ENCODE results near the gene TRAF4.

TRAF4 gene

DNA sequence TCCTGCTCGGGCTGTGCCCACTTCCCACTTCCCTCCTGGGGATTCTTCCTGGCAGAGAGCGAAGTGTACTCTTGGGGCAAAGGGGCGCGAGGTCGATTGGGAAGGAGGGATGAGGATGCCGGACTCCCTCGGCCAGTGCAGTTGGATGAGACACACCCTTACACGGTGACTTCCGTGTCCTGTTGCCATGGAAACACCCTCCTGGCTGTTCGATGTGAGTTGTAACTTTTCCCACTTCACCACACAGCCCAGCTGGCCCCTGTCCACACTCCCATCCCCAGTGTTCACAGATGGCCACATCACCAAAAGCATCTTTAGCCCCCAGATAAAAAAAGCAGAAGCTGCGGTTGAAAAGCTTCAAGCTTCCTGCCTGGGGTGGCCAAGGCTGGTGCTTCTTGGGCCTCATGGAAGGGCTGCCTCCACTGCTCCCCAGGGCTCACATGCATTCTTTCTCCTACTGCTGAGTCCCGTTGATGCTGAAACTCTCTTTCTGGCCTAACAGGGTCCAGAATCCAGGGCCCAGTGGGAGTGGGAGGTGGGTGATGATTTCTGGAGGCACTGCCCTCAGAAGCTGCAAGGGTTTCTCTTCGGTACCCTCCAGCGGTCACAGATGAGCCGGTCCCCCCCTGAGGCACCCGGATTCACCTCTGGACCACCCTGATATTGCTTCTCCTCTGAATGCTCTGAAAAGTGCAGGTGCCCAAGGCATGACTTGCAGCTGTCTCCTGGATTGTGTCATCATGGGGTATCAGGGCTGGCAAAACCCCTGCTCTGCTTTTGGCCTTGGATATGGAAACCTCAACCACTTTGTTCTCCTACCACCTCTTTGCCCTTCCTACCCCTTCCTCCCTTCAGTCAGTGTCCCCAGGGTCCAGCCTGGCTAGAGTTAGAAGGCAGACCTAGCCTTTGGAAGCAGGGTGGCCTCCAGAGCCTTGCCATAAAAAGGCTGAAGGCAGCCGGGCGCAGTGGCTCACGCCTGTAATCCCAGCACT is 2.2 kb upstream of the TRAF4 start:
- TF ChIP-seq, protein P1, sequence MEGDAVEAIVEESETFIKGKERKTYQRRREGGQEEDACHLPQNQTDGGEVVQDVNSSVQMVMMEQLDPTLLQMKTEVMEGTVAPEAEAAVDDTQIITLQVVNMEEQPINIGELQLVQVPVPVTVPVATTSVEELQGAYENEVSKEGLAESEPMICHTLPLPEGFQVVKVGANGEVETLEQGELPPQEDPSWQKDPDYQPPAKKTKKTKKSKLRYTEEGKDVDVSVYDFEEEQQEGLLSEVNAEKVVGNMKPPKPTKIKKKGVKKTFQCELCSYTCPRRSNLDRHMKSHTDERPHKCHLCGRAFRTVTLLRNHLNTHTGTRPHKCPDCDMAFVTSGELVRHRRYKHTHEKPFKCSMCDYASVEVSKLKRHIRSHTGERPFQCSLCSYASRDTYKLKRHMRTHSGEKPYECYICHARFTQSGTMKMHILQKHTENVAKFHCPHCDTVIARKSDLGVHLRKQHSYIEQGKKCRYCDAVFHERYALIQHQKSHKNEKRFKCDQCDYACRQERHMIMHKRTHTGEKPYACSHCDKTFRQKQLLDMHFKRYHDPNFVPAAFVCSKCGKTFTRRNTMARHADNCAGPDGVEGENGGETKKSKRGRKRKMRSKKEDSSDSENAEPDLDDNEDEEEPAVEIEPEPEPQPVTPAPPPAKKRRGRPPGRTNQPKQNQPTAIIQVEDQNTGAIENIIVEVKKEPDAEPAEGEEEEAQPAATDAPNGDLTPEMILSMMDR (IDR thresholded peaks at IDR 0.05; ENCODE audit: low read depth, low read length, missing control alignments): no peak
- H3K4me3 ChIP-seq (replicated peaks; ENCODE audit: low read depth, low read length): no peak overlapping the region
- no peak for DNase-seq (ENCODE audit: extremely low read depth, low read depth)

DNA sequence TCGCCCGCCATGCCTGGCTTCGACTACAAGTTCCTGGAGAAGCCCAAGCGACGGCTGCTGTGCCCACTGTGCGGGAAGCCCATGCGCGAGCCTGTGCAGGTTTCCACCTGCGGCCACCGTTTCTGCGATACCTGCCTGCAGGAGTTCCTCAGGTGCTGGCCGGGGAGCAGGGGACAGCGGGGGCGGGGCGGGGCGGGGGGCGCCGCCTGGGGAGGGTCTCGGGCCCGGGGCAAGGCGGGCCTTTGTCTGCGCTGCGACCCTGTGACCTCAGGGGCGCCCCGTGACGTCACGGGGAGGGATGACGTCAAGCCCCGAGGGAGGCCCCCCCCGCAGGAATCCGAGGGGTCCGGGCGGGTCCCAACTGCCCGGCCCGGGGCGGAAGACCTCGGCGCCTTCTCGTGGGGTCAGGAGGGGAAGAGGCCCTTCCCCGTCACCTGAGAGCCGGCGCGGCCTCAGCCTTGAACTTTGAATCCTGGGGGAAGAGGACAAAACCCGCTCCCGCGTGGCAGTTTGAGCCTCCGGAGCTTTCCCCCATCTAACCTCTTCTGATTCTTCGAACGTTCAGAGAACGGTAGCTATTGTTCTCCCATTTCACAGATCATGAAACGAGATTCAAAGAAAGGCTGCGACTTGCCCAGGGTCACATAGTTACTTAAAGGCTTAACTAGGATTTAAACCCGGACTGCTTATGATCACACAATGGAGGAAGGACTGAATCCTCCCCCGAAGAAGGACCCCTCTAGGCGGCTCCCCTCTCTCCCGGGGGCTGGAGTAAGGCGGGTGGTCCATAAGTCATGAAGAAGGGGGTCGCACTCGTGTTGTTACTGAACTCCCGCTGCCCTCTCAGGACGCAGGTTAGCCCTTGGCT is 527 bp downstream of the TRAF4 start:
- peak overlapping the region; percentile 72 for H3K4me3 ChIP-seq (replicated peaks; ENCODE audit: low read depth, low read length)
- DNase-seq (ENCODE audit: extremely low read depth, low read depth): no peak
- TF ChIP-seq, protein P1 (IDR thresholded peaks at IDR 0.05; ENCODE audit: low read depth, low read length, missing control alignments): no peak

DNA sequence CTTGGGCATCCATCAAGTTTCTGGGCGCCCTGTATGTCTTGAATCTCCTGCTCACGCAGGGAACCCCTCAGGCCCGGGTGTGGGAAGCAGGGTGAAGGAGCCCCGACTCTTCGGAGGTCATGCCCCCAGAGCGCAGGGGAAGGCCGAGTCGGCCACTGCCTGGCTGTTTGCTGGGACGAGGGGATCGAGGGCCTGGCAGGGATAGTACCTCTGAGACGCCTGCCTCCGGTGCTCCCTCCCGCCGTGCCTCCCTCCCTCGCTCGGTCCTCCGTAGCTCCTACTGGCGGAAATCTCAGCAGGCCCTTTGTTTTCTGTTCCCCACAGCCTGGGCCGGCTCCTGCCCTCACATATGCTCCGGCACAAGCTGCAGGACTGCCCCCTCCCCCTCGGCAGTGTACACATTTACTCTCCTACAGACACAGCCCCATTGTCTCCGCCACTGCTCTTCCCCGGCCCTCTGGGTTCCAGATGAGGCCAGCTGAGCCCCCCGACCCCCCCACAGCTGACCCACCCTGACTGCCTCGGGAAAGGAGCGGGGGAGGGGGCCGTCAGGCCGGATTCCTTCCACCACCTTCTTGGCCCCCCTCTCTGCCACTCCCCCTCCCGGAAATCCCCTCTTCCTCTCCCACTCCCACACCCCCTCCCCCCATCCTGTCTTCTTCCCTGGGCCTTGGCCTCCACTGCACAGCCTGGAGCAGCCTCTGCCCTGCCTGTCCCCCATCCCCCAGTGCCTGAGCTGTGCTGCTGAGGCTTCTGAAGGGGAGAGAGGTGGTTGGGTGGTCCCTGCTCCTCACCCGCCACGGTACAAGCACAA is 1.4 kb downstream of the TRAF4 start:
- TF ChIP-seq, protein P1 (IDR thresholded peaks at IDR 0.05; ENCODE audit: low read depth, low read length, missing control alignments): no peak
- H3K4me3 ChIP-seq (replicated peaks; ENCODE audit: low read depth, low read length): peak overlapping the region; percentile 72

DNA sequence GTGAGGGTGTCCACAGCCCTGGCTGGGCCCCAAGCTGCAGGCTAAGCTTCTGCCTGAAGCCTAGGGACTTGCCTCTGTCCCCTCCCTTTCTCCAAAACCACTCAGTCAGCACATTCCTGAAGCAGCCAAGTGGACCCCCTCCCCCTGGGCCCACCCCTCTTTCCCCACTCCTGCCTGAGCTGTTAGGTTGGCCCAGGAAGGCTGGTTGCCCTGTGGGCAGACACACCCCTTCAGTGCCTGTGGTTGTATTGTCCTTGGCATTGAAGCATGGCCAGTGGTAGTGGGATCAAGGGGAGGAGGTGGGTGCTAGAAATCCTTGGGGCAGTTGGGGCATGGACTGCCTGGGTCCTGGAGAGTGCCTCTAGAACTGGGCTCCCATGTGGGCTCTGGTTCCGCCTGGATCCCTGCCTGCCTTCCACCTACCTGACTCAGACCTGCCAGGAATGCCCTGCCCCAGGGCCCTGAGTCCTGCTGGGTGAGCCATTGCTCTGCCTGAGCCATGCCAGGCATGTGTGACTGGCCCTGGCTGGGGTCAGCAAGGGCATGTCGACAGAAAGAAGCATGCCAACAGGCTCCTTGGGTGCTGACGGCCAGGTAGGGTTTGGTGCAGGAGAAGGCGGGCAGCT is 2.1 kb downstream of the TRAF4 start:
- DNase-seq (ENCODE audit: extremely low read depth, low read depth): no peak
- H3K4me3 ChIP-seq (replicated peaks; ENCODE audit: low read depth, low read length): peak overlapping the region; percentile 72
- TF ChIP-seq, protein P1 (IDR thresholded peaks at IDR 0.05; ENCODE audit: low read depth, low read length, missing control alignments): no peak

More for the DNA sequence above, 1.4 kb downstream of the TRAF4 start:
- DNase-seq (ENCODE audit: extremely low read depth, low read depth): no peak

DNA sequence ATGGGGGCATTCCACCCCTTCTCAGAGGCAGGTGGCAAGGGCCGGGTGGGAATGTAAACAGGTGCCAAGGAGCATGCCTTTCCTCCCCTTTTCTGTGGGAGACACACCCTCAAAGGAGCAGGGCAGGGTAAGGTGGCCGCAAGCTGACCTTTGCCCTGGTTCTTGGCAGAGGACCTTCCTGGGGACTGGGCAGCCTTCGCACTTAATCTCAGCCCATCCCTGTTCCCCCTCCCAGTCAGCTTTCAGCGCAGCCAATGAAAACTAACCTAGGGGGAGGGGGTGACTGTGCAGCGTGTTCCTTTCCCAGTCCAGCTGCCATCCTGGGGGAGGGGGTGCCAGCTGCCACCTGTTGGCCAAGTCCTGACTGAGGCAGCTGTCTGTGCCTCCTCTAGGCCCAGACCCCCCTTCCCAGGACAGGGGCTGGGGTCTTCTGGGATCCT is 2.8 kb downstream of the TRAF4 start:
- no peak for DNase-seq (ENCODE audit: extremely low read depth, low read depth)
- peak overlapping the region; percentile 72 for H3K4me3 ChIP-seq (replicated peaks; ENCODE audit: low read depth, low read length)
- TF ChIP-seq, protein P1 (IDR thresholded peaks at IDR 0.05; ENCODE audit: low read depth, low read length, missing control alignments): no peak

All from HFF-Myc (cell line).